Left ventricle myocardium inferior (tissue), 1 donor: ENCODE results near the gene FOXN1. TPM values are rescaled to one million over a fixed set of nuclear protein-coding genes. Genes with fewer than 3 reads are reported as not detected.

Experiments used
- DNase-seq: peaks from one replicate; pipeline ENCODE4 v3.0.0-alpha.2; 2020
- H3K27ac ChIP-seq: fragments of 200-600 bp; replicated peaks from 2 replicates; pipeline ENCODE4 v1.8.0; 2021
- H3K27me3 ChIP-seq: fragments of 200-600 bp; 2 replicates; pipeline ENCODE4 v1.8.0; 2021; ENCODE audit warnings: low read depth
- H3K36me3 ChIP-seq: fragments of 200-600 bp; 2 replicates; pipeline ENCODE4 v1.8.0; 2021
- H3K4me1 ChIP-seq: fragments of 200-600 bp; 2 replicates; pipeline ENCODE4 v1.8.0; 2021
- H3K4me3 ChIP-seq: fragments of 200-600 bp; 2 replicates; pipeline ENCODE4 v1.8.0; 2021; ENCODE audit warnings: mild to moderate bottlenecking, moderate library complexity
- H3K9me3 ChIP-seq: fragments of 200-600 bp; replicated peaks from 2 replicates; pipeline ENCODE4 v1.8.0; 2021
- CTCF ChIP-seq: fragments of 200-600 bp; IDR thresholded peaks from 2 replicates; pipeline ENCODE4 v1.8.0; 2021; ENCODE audit warnings: antibody characterized with exemption, mild to moderate bottlenecking, borderline replicate concordance
- intact Hi-C: fragments of 100-400 bp; cut with micrococcal nuclease; formaldehyde crosslinking; loops from one replicate; pipeline ENCODE4 v1.11.0; 2022
- total RNA-seq: library from RNA; stranded (reverse); fragmentation: NEBNext Ultra II Directional; extraction: Animal tissue kit (Norgen Biotek cat#: 25700); gene quantifications from one replicate; pipeline ENCODE4 v1.2.1, GENCODE V29; 2021
- donor health status: DM: no; HTN: yes; CAD: no; lungs with severe emphysema.

The FOXN1 gene
- total RNA-seq, 1 donor from 2014 or later: not detected

DNA sequence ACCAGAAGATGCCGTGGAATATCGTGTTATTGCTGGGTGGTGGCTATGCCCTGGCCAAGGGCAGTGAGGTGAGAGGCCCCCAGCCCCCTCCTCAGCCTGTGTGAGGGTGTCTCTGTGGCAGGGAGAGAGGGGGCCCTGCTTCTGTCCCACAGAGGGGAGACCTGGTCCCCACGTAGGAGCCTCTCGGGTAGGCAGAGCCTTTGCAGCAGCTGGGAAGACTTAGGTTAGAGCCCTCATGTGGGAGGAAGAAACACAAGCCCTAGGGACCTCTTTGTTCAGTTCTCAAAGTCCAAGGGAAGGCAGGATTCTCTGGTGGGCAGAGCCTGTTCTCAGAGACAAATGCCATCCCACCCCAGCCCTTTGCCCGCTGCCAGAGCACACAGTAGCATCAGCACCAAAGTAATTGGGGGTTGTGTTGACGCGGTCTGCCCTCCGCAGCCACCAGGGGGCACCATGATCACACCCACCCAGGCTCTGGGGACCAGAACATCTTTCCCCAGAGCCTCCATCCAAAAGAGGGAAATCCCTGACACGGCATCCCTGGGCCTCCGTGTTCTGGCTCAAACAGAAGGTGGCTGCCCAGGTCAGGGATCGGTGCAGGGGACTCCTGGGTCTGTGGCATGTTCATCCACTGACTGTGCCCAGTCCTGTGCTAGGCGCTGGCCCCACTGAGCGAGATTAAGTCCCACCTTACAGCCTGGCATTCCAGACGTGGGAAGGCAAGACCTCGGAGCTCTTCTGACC lies 11.5 kb upstream of the FOXN1 start:
- intact Hi-C loops: loop anchor here (5.0 kb wide), 1 partner anchor 118 kb away; the partner anchor contains the start of gene RSKR
- H3K27ac ChIP-seq: no peak overlapping the region
- H3K9me3 ChIP-seq: no peaks in the 10 kb centered on the region
- DNase-seq: peak; percentile 66
- H3K27me3 ChIP-seq: peaks cover 70% of the 10 kb centered on the region
- no peak overlapping the region for H3K4me3 ChIP-seq
- peak; percentile 89 for TF ChIP-seq CTCF
- no peaks in the 10 kb centered on the region for H3K36me3 ChIP-seq
- no peaks in the 10 kb centered on the region for H3K4me1 ChIP-seq

- H3K4me3 ChIP-seq: no peak overlapping the region
- intact Hi-C loops: loop anchor here (5.0 kb wide), 1 partner anchor 117 kb away; the partner anchor contains the start of gene RSKR
- no peak overlapping the region for H3K27ac ChIP-seq
- H3K36me3 ChIP-seq: no peaks in the 10 kb centered on the region
- peaks cover 70% of the 10 kb centered on the region for H3K27me3 ChIP-seq
- DNase-seq: no peak
- H3K4me1 ChIP-seq: no peaks in the 10 kb centered on the region
- H3K9me3 ChIP-seq: no peaks in the 10 kb centered on the region
- no peak for TF ChIP-seq CTCF
Measured at GRCh38 chr17:28495635-28496034, 10.5 kb upstream of the FOXN1 start.

- intact Hi-C loops: loop anchor here (5.0 kb wide), 1 partner anchor 114 kb away; the partner anchor contains the start of gene RSKR
- Histone ChIP-seq H3K27me3 (peaks cover 52% of the 10 kb centered on the region), H3K36me3 (no peaks in the 10 kb centered on the region), H3K4me3 (no peak overlapping the region), H3K9me3 (no peaks in the 10 kb centered on the region), H3K27ac (no peak overlapping the region), H3K4me1 (peaks cover 8% of the 10 kb centered on the region)
- no peak for DNase-seq
- TF ChIP-seq CTCF: no peak
Measured at GRCh38 chr17:28497931-28498330, 8.2 kb upstream of the FOXN1 start.

DNA sequence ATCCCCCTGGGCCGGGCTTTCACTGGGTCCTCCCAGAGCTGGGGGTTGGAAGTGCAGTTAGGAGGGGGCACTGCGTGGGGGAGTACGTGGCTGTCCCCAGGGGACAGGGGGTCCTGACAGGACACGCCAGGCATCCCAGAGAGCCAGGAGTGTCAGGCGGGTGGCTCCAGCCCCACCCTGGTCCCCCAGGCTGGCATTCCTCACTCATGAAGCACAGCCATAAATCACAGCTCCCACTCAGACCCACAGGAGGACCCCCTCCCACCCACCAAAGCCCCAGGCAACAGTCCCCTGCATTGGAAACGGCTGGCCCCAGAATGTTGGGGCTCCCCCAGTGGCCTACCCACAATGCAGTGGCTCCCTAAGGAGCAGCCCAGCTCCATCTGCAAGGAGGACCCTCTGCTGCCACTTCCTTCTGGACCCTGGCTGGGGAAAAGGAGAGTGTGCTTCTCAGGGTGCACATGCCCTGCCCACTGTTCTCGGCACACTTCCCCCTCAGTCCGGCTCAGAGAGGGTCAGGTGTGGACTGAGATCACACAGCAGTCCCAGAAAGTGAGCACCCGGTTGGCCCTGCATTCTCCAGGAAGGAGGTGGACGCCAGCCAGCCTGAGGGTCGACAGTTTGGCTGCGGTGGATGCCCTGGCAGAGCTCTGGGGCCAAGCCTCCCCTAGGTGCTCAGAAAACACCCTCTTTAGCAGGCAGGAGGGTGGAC lies 7.3 kb upstream of the FOXN1 start:
- no peak overlapping the region for H3K27ac ChIP-seq
- H3K4me3 ChIP-seq: no peak overlapping the region
- no peak for DNase-seq
- no peaks in the 10 kb centered on the region for H3K9me3 ChIP-seq
- intact Hi-C loops: loop anchor here (5.0 kb wide), 1 partner anchor 113 kb away; the partner anchor contains the start of gene RSKR
- H3K4me1 ChIP-seq: peaks cover 8% of the 10 kb centered on the region
- H3K27me3 ChIP-seq: peaks cover 43% of the 10 kb centered on the region
- TF ChIP-seq CTCF: no peak
- H3K36me3 ChIP-seq: no peaks in the 10 kb centered on the region

GRCh38 chr17:28499364-28499664 lies 6.8 kb upstream of the FOXN1 start:
- Histone ChIP-seq H3K9me3 (no peaks in the 10 kb centered on the region), H3K27me3 (peaks cover 38% of the 10 kb centered on the region), H3K27ac (no peak overlapping the region), H3K4me3 (no peak overlapping the region), H3K36me3 (no peaks in the 10 kb centered on the region), H3K4me1 (peaks cover 8% of the 10 kb centered on the region)
- no peak for DNase-seq
- TF ChIP-seq CTCF: no peak
- intact Hi-C loops: loop anchor here (5.0 kb wide), 1 partner anchor 113 kb away; the partner anchor contains the start of gene RSKR
